ENCODE data around the gene THAP12.

DNA sequence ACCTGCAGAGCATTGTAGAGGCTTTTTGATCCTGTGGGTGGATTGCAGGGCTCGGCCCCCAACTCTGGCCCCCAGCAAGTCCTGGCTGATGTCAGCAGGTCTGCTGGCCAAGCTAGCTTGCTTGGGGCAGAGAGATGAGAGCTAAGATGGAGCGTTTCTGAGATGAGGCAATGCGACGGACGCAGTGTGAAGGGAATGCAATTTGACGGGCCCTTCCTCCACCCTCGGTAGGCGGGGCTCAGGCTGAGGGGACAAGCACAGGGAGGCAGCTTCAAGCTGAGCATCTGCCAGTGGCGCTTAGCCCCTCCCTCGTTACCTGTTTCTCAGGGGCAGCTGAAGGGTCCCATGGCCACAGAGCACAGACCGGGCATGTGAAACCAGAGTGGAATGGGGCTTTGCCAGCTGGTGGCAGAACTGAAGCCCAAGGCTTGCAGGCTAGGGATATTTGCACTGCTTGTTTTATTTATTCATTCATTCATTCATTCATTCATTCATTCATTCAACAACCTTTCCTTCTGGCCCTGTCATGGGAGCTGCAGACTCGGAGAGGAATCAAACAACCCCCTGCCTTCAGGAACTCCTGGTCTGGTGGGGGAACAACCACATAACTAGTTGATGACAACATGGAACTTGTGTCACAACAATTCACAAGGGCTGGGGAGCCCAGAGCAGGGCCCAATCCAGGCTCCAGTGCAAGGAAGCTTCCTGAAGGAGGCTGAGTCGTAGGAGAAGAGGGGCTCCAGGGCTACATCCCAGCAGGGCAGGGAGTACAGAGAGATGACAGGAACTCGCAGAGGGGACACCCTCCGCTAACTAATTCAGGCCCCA lies 66.8 kb downstream of the THAP12 start:
- TF ChIP-seq, protein P1, sequence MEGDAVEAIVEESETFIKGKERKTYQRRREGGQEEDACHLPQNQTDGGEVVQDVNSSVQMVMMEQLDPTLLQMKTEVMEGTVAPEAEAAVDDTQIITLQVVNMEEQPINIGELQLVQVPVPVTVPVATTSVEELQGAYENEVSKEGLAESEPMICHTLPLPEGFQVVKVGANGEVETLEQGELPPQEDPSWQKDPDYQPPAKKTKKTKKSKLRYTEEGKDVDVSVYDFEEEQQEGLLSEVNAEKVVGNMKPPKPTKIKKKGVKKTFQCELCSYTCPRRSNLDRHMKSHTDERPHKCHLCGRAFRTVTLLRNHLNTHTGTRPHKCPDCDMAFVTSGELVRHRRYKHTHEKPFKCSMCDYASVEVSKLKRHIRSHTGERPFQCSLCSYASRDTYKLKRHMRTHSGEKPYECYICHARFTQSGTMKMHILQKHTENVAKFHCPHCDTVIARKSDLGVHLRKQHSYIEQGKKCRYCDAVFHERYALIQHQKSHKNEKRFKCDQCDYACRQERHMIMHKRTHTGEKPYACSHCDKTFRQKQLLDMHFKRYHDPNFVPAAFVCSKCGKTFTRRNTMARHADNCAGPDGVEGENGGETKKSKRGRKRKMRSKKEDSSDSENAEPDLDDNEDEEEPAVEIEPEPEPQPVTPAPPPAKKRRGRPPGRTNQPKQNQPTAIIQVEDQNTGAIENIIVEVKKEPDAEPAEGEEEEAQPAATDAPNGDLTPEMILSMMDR (IDR thresholded peaks at IDR 0.05) = no peak
- no peak for TF ChIP-seq EZH2 (IDR thresholded peaks at IDR 0.05; ENCODE audit: borderline replicate concordance, insufficient read depth, low read depth, low read length, poor library complexity, severe bottlenecking)

Measured in B cell (primary cell).